Peyer's patch (tissue), 4 donors: Measurements from ENCODE around the gene NPPC. TPM values are rescaled to one million over a fixed set of nuclear protein-coding genes. Genes with fewer than 3 reads are reported as not detected.

Source experiments
- DNase-seq, 3 donors: peaks; one replicate each; pipeline ENCODE4 v3.0.0-alpha.2; 2017 to 2019
- H3K27ac ChIP-seq, 4 donors: fragments of 200-600 bp; sonication (generic); one replicate each; pipeline ENCODE4 v1.5.1; 2016 to 2019
- H3K27me3 ChIP-seq, 2 donors: fragments of 200-600 bp; sonication (generic); one replicate each; pipeline ENCODE4 v1.5.1; 2019
- H3K36me3 ChIP-seq, 3 donors: fragments of 200-600 bp; sonication (generic); one replicate each; pipeline ENCODE4 v1.5.1; 2016 to 2019
- H3K4me1 ChIP-seq, 4 donors: fragments of 200-600 bp; sonication (generic); one replicate each; pipeline ENCODE4 v1.5.1; 2016 to 2019
- H3K4me3 ChIP-seq, 4 donors: fragments of 200-600 bp; sonication (generic); 1 replicate in 3 of 4; 2 replicates in 1 of 4; pipeline ENCODE4 v1.5.1; 2016 to 2019; ENCODE audit warnings: mild to moderate bottlenecking in 1 of 4
- H3K9me3 ChIP-seq, 4 donors: fragments of 200-600 bp; sonication (generic); one replicate each; pipeline ENCODE4 v1.5.1; 2016 to 2019; ENCODE audit warnings: mild to moderate bottlenecking in 1 of 4
- CTCF ChIP-seq, 6 experiments: fragments of 450-650 bp in 4 of 6; fragments of 200-600 bp in 2 of 6; sonication (generic) in 1 of 6; IDR thresholded peaks; one replicate each; pipeline ENCODE4 v1.5.1; 2017 to 2019; ENCODE audit warnings: antibody characterized with exemption in 6 of 6, mild to moderate bottlenecking in 3 of 6, moderate library complexity in 1 of 6
- POLR2A ChIP-seq, 2 donors: fragments of 450-650 bp; IDR thresholded peaks; one replicate each; pipeline ENCODE4 v1.5.1; 2017; ENCODE audit warnings: antibody characterized with exemption in 2 of 2, mild to moderate bottlenecking in 2 of 2, moderate library complexity in 2 of 2
- total RNA-seq, 4 donors: library from RNA; depleted of rRNA; stranded (reverse); fragments of >200 nt; gene quantifications; one replicate each; pipeline ENCODE4 v1.1.0, GENCODE V29; 2016

The NPPC gene
- total RNA-seq, 4 donors from 2014 or later = not detected

GRCh38 chr2:231908584-231908983, 17.6 kb downstream of the NPPC start:
- H3K27ac ChIP-seq = no peak overlapping the region
- H3K27me3 ChIP-seq = no peaks in the 10 kb centered on the region
- TF ChIP-seq CTCF (IDR thresholded peaks at IDR 0.05) = no peak
- no peak for TF ChIP-seq POLR2A (IDR thresholded peaks at IDR 0.05)
- no peaks in the 10 kb centered on the region for H3K4me1 ChIP-seq
- no peaks in the 10 kb centered on the region for H3K9me3 ChIP-seq
- no peak for DNase-seq
- H3K36me3 ChIP-seq = no peaks in the 10 kb centered on the region
- no peak overlapping the region for H3K4me3 ChIP-seq

DNA sequence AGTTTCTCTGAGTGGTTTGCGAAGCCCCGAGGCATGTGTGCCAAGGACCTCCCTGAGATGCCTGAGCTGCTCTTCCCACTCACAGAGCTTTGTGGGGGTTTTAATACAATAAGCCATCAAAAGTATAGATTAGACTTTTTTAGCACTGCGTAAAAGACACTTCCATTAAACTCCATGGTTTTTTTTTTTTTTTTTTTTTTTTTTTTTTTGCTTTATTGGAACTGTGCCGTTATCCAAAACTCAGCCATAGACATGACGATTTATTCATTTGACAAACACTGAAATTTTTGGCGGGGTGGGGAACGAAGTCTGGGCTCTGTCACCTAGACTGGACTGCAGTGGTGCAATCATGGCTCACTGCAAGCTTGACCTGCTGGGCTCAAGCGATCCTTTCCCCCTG, 18.4 kb downstream of the NPPC start:
- Histone ChIP-seq H3K36me3 (no peaks in the 10 kb centered on the region), H3K4me3 (no peak overlapping the region), H3K27me3 (no peaks in the 10 kb centered on the region), H3K4me1 (no peaks in the 10 kb centered on the region), H3K9me3 (no peaks in the 10 kb centered on the region), H3K27ac (no peak overlapping the region)
- no peak for DNase-seq
- TF ChIP-seq CTCF (IDR thresholded peaks at IDR 0.05) (no peak), POLR2A (IDR thresholded peaks at IDR 0.05) (no peak)

GRCh38 chr2:231905026-231905425, 21.2 kb downstream of the NPPC start:
- Histone ChIP-seq H3K27ac (no peak overlapping the region), H3K4me1 (no peaks in the 10 kb centered on the region), H3K27me3 (no peaks in the 10 kb centered on the region), H3K4me3 (no peak overlapping the region), H3K9me3 (no peaks in the 10 kb centered on the region), H3K36me3 (no peaks in the 10 kb centered on the region)
- peak in 1 of 3 donors; percentile 46 for DNase-seq
- TF ChIP-seq CTCF (IDR thresholded peaks at IDR 0.05) = no peak
- TF ChIP-seq POLR2A (IDR thresholded peaks at IDR 0.05) = no peak

GRCh38 chr2:231904161-231904611, 22.0 kb downstream of the NPPC start:
- Histone ChIP-seq H3K27me3 (no peaks in the 10 kb centered on the region), H3K4me1 (no peaks in the 10 kb centered on the region), H3K36me3 (no peaks in the 10 kb centered on the region), H3K27ac (no peak overlapping the region), H3K4me3 (no peak overlapping the region), H3K9me3 (no peaks in the 10 kb centered on the region)
- TF ChIP-seq POLR2A (IDR thresholded peaks at IDR 0.05) = no peak
- TF ChIP-seq CTCF (IDR thresholded peaks at IDR 0.05) = peak in 3 of 6 experiments; percentile 28 to 52 (median 37)
- peak in 1 of 3 donors; percentile 65 for DNase-seq

- TF ChIP-seq POLR2A (IDR thresholded peaks at IDR 0.05) = no peak
- TF ChIP-seq CTCF (IDR thresholded peaks at IDR 0.05) = no peak
- Histone ChIP-seq H3K27me3 (no peaks in the 10 kb centered on the region), H3K4me3 (no peak overlapping the region), H3K4me1 (no peaks in the 10 kb centered on the region), H3K36me3 (no peaks in the 10 kb centered on the region), H3K9me3 (no peaks in the 10 kb centered on the region), H3K27ac (no peak overlapping the region)
- DNase-seq = peak in 1 of 3 donors; percentile 23
Observed at GRCh38 chr2:231902598-231902997, 23.6 kb downstream of the NPPC start.

DNA sequence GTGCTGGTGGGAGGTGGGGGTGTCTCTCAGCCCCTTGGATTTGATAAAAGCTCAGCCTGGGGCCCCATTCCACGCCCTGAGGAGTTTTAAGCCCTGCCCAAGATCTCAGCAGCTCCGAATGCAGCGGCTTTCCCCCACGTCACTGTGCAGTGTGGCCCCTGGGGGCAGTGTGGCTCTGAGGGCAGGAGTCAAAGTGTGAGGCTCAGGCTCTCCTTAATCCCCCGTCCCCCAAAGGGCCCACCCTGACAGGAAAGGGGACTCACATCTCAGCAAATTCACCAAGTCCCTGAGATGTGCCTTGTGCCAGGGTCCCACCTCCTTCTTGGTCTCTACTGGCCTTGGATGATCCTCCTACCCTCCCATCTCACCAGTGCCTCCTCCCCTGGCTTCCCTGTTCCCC, 25.2 kb downstream of the NPPC start:
- Histone ChIP-seq H3K4me1 (no peaks in the 10 kb centered on the region), H3K4me3 (no peak overlapping the region), H3K9me3 (no peaks in the 10 kb centered on the region), H3K27me3 (no peaks in the 10 kb centered on the region), H3K36me3 (no peaks in the 10 kb centered on the region), H3K27ac (no peak overlapping the region)
- no peak for TF ChIP-seq POLR2A (IDR thresholded peaks at IDR 0.05)
- no peak for TF ChIP-seq CTCF (IDR thresholded peaks at IDR 0.05)
- DNase-seq = peak in 1 of 3 donors; percentile 34
